GM23248 (cell line): ENCODE measurements around the gene THAP7. TPM values are rescaled to one million over a fixed set of nuclear protein-coding genes. Genes with fewer than 3 reads are reported as not detected.
A peak's percentile ranks its signal among the peaks of the same experiment; 100 is the strongest.

Source experiments
- DNase-seq: peaks from one replicate; pipeline ENCODE4 v3.0.0-alpha.2; 2015
- H2AFZ ChIP-seq: fragments of 200-600 bp; sonication (generic); 2 replicates; pipeline ENCODE4 v1.6.1; 2016; ENCODE audit warnings: antibody characterized with exemption
- H3F3A ChIP-seq: fragments of 200-600 bp; sonication (generic); 2 replicates; pipeline ENCODE4 v1.6.1; 2016; ENCODE audit warnings: mild to moderate bottlenecking, antibody characterized with exemption, mixed run types; ENCODE audit not compliant: insufficient read depth
- H3K27ac ChIP-seq: fragments of 200-600 bp; sonication (generic); 2 replicates; pipeline ENCODE4 v1.5.1; 2016; ENCODE audit warnings: mild to moderate bottlenecking
- H3K27me3 ChIP-seq: fragments of 200-600 bp; sonication (generic); replicated peaks from 2 replicates; pipeline ENCODE4 v1.6.1; 2016; ENCODE audit warnings: mild to moderate bottlenecking; ENCODE audit not compliant: insufficient read depth
- H3K36me3 ChIP-seq: fragments of 200-600 bp; sonication (generic); 2 replicates; pipeline ENCODE4 v1.6.1; 2016; ENCODE audit warnings: low read depth, mild to moderate bottlenecking
- H3K4me1 ChIP-seq: fragments of 200-600 bp; sonication (generic); 2 replicates; pipeline ENCODE4 v1.6.1; 2016; ENCODE audit warnings: mild to moderate bottlenecking; ENCODE audit not compliant: insufficient read depth
- H3K4me2 ChIP-seq: fragments of 200-600 bp; sonication (generic); one replicate; pipeline ENCODE4 v1.6.1; 2016; ENCODE audit warnings: mild to moderate bottlenecking; ENCODE audit not compliant: unreplicated experiment
- H3K4me3 ChIP-seq: fragments of 200-600 bp; sonication (generic); 2 replicates; pipeline ENCODE4 v1.5.1; 2016; ENCODE audit warnings: mild to moderate bottlenecking
- H3K79me2 ChIP-seq: fragments of 200-600 bp; sonication (generic); 2 replicates; pipeline ENCODE4 v1.6.1; 2016; ENCODE audit warnings: mild to moderate bottlenecking; ENCODE audit not compliant: insufficient read depth
- H3K9ac ChIP-seq: fragments of 200-600 bp; sonication (generic); 2 replicates; pipeline ENCODE4 v1.6.1; 2016; ENCODE audit warnings: mild to moderate bottlenecking
- H3K9me2 ChIP-seq: fragments of 200-600 bp; sonication (generic); 2 replicates; pipeline ENCODE4 v1.6.1; 2016; ENCODE audit warnings: mixed run types, mild to moderate bottlenecking, moderate library complexity; ENCODE audit not compliant: insufficient read depth
- H3K9me3 ChIP-seq: fragments of 200-600 bp; sonication (generic); one replicate; pipeline ENCODE4 v1.6.1; 2017; ENCODE audit warnings: low read depth
- H4K20me1 ChIP-seq: fragments of 200-600 bp; sonication (generic); 2 replicates; pipeline ENCODE4 v1.6.0; 2016; ENCODE audit not compliant: insufficient read depth
- EZH2 ChIP-seq: fragments of 200-600 bp; sonication (generic); IDR thresholded peaks from 2 replicates; pipeline ENCODE4 v1.6.1; 2018; ENCODE audit warnings: antibody characterized with exemption, mild to moderate bottlenecking; ENCODE audit not compliant: insufficient read depth, poor library complexity, severe bottlenecking
- EZH2phosphoT487 ChIP-seq: fragments of 200-600 bp; sonication (generic); IDR thresholded peaks from 2 replicates; pipeline ENCODE4 v1.6.1; 2018; ENCODE audit warnings: antibody characterized with exemption, moderate library complexity, mild to moderate bottlenecking, low read depth; ENCODE audit not compliant: insufficient read depth
- WGBS, 2 experiments: methylation state at CpG; one replicate each; pipeline ENCODE4 v1.1.6; 2015 to 2017; ENCODE audit warnings: low lambda C conversion rate in 2 of 2, low coverage in 1 of 2; ENCODE audit errors: missing lambda C conversion rate in 2 of 2; 5-methylcytosine and 5-hydroxymethylcytosine counted together
- in situ Hi-C: fragments of 300-500 bp; cut with MboI; formaldehyde crosslinking; loops from 2 replicates; pipeline ENCODE4 v1.15.0; 2020
- polyA plus RNA-seq: library from polyadenylated mRNA; unstranded; fragments of >200 nt; fragmentation: Nextera tagmentation; extraction: Ambion mirVana; gene quantifications from 2 replicates; pipeline ENCODE4 v1.2.1, GENCODE V29; 2016
- total RNA-seq: library from RNA; depleted of rRNA; stranded (reverse); fragments of >200 nt; shearing (Covaris generic); gene quantifications from 2 replicates; pipeline ENCODE4 v1.2.3, GENCODE V29; 2014

THAP7 gene
- total and polyA plus RNA-seq, 2 experiments from 2014 or later: 27.5 to 32.5 TPM

- H3K36me3 ChIP-seq: no peaks in the 10 kb centered on the region; the same call in 1 of the 2 replicates
- H4K20me1 ChIP-seq: no peaks in the 10 kb centered on the region
- H3K79me2 ChIP-seq: peaks cover 39% of the 10 kb centered on the region
- no peaks in the 10 kb centered on the region for H3K27me3 ChIP-seq
- H3K27ac ChIP-seq: peak overlapping the region; percentile 73
- no peaks in the 10 kb centered on the region for H3K9me2 ChIP-seq
- H3F3A ChIP-seq: no peaks in the 10 kb centered on the region
- H3K4me3 ChIP-seq: peak overlapping the region; percentile 87
- peak overlapping the region; percentile 94 for H3K9ac ChIP-seq
- no peak for DNase-seq
- TF ChIP-seq EZH2phosphoT487 (no peak), EZH2 (no peak)
- peak overlapping the region; percentile 90 for H2AFZ ChIP-seq
- in situ Hi-C loops: no loop called here
- H3K9me3 ChIP-seq: no peaks in the 10 kb centered on the region
- 60 to 64% methylated on average over 10 of the region's 10 CpGs for WGBS, 2 experiments
- peaks cover 12% of the 10 kb centered on the region for H3K4me1 ChIP-seq
- H3K4me2 ChIP-seq: peak overlapping the region; percentile 89
Measured at GRCh38 chr22:20980938-20981722, 20.8 kb downstream of the THAP7 start.

- 90 to 94% methylated on average over 4 of the region's 4 CpGs for WGBS, 2 experiments
- peaks cover 38% of the 10 kb centered on the region for H3K79me2 ChIP-seq
- H3K27me3 ChIP-seq: no peaks in the 10 kb centered on the region
- no peak overlapping the region for H2AFZ ChIP-seq
- no peak for TF ChIP-seq EZH2phosphoT487
- no peak for TF ChIP-seq EZH2
- no peaks in the 10 kb centered on the region for H3F3A ChIP-seq
- H3K36me3 ChIP-seq: no peaks in the 10 kb centered on the region; the same call in 1 of the 2 replicates
- no peak for DNase-seq
- H3K27ac ChIP-seq: no peak overlapping the region
- peaks cover 12% of the 10 kb centered on the region for H3K4me1 ChIP-seq
- H3K9me2 ChIP-seq: no peaks in the 10 kb centered on the region
- in situ Hi-C loops: no loop called here
- H3K4me2 ChIP-seq: no peak overlapping the region
- H3K9me3 ChIP-seq: no peaks in the 10 kb centered on the region
- H3K9ac ChIP-seq: no peak overlapping the region
- H4K20me1 ChIP-seq: no peaks in the 10 kb centered on the region
- H3K4me3 ChIP-seq: no peak overlapping the region
Measured at GRCh38 chr22:20980523-20980922, 21.4 kb downstream of the THAP7 start.

DNA sequence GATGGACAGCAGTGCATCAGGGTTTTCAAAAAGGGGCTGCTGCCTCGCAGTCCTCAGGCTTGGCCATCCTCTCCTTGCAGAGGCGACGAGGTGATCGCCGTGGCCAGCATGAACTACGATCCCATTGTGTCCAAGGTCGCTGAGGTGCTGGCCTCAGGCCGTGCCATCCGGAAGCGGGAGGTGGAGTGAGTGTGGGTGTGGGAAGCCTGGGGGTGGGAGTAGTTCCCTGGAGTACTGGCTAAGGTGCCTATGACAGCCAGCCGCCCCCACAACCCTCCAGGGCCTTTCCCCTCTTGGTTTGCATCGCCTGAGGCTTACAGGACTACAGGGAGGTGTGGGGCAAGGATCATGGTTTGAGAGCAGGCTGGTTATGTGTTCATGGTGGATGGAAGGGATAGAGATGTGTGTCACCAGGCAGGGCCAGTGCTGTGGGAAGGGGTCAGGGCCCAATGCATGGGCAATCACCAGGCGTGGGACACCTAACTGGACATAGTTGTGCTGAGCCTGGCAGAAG lies 21.9 kb downstream of the THAP7 start:
- H3K4me1 ChIP-seq: peaks cover 12% of the 10 kb centered on the region
- 27 to 29% methylated on average over 10 to 13 of the region's 13 CpGs for WGBS, 2 experiments
- TF ChIP-seq EZH2 (no peak), EZH2phosphoT487 (no peak)
- in situ Hi-C loops: no loop called here
- no peaks in the 10 kb centered on the region for H3K9me3 ChIP-seq
- DNase-seq: no peak
- no peaks in the 10 kb centered on the region for H3K27me3 ChIP-seq
- H3K9ac ChIP-seq: no peak overlapping the region
- peak overlapping the region; percentile 51 for H2AFZ ChIP-seq
- H4K20me1 ChIP-seq: no peaks in the 10 kb centered on the region
- H3K4me2 ChIP-seq: no peak overlapping the region
- H3K79me2 ChIP-seq: peaks cover 32% of the 10 kb centered on the region
- no peak overlapping the region for H3K27ac ChIP-seq
- no peaks in the 10 kb centered on the region; the same call in 1 of the 2 replicates for H3K36me3 ChIP-seq
- H3K9me2 ChIP-seq: no peaks in the 10 kb centered on the region
- H3F3A ChIP-seq: no peaks in the 10 kb centered on the region
- peak overlapping the region; percentile 17 for H3K4me3 ChIP-seq

- Histone ChIP-seq H3K4me2 (peak overlapping the region; percentile 20), H3K9me3 (no peaks in the 10 kb centered on the region), H3K36me3 (no peaks in the 10 kb centered on the region; the same call in 1 of the 2 replicates), H3K27ac (no peak overlapping the region), H3K27me3 (no peaks in the 10 kb centered on the region), H3K4me3 (peak overlapping the region; percentile 17), H3K79me2 (peaks cover 26% of the 10 kb centered on the region), H3K9ac (no peak overlapping the region), H3K9me2 (no peaks in the 10 kb centered on the region), H2AFZ (peak overlapping the region; percentile 51), H3F3A (no peaks in the 10 kb centered on the region), H3K4me1 (peaks cover 12% of the 10 kb centered on the region), H4K20me1 (no peaks in the 10 kb centered on the region)
- DNase-seq: peak; percentile 74
- WGBS, 2 experiments: 10 to 14% methylated on average over 28 to 39 of the region's 39 CpGs
- in situ Hi-C loops: no loop called here
- TF ChIP-seq EZH2phosphoT487 (no peak), EZH2 (no peak)
Measured at GRCh38 chr22:20979243-20979809, 22.6 kb downstream of the THAP7 start.
